Bone marrow (tissue), 2 donors: ENCODE data around the gene FLT1.

ENCODE experiments used
- DNase-seq, 2 donors: peaks; one replicate each; lab custom pipeline; 2025; lab: John Stamatoyannopoulos, UW

FLT1 gene

GRCh38 chr13:28528848-28529247, 33.9 kb upstream of the FLT1 start:
- DNase-seq, result no peak

DNA sequence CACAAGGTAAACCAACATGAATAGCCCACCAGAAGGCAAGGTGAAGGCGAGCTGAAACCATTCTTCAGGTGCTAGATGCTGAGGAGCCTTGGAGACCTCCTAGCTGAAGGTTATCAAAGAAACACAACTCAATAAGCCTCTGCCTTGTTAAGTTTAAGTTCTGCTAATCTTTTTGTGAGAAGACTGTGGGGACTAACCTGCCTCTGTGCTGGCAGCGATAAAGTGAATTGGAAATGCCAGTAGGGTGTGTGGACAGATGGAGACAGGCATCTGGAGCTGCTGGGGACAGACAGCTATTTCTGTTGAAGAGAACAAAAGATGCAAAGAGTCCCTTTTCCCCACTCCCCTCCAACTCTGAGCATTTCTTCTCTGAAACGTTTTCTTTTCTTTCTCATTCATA, 33.5 kb upstream of the FLT1 start:
- no peak for DNase-seq

DNA sequence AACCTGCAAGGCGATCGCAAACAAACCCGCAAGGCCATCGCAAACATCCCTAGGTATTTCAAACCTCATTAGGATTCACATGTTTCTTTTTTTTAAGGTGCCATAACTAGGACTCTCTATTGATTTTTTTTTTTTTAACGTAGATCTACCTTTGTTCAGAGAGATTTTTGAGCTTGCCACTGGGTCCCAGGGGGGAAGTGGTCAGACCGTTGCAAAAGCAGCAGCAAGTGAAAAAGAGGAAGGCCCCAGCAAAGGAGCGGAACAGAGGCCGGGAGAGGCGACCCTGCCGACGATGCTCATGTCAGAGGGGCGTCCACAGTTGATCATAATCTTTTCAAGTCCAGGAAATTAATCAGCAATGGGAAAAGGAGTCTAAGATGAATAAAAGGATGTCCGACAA, 32.7 kb upstream of the FLT1 start:
- DNase-seq, result peak in 1 of 2 donors; percentile 57

DNA sequence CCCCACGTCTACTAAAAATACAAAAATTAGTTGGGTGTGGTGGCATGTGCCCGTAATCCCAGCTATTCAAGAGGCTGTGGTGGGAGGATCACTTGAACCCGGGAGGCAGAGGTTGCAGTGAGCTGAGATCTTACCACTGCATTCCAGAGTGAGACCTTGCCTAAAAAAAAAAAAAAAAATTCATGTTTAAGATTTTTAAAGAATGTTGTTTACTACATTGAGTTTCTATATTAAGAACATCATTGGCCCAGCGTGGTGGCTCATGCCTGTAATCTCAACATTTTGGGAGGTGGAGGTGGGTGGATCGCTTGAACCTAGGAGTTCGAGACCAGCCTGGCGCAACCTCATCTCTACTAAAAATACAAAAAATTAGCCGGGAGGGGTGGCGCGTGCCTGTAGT, 31.9 kb upstream of the FLT1 start:
- no peak for DNase-seq

- DNase-seq, result no peak
Measured at GRCh38 chr13:28522871-28523270, 27.9 kb upstream of the FLT1 start.

DNA sequence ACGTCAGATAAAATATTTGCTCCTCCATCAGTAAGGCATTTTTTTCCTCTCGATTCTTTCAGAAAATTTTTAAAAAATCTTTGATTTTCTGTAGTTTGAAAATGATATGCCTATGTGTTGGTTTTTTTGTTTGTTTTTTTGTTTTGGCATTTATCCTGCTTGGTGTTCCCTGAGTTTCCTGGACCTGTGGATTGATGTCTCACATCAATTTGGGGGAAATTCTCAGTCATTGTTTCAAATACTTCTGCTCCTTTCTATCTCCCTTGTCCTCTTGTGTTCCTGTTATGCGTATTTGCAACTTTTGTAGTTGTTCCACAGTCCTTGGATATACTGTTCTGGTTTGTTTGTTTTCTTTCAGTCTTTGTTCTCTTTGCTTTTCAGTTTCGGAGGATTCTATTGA, 18.8 kb upstream of the FLT1 start:
- no peak for DNase-seq

DNA sequence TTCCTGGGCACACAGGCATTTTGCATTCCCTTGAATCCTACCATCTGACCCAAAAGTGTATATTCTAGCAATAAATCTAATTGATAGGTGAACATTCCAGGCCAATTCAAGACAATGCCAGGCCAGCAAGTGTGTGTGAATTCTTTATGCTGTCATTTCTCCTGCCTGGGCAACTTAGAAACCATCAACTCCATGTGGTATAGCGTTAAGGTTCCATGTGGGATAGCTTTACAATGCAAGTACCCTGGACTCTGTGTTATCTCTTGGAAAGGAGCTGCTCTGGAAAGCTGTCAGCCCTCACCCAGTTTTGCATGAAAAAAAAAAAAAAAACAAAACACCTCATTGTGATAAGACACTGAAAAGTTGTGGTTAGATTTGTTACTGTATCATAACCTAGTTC, 15.6 kb upstream of the FLT1 start:
- DNase-seq, result no peak

GRCh38 chr13:28510066-28510465, 15.1 kb upstream of the FLT1 start:
- no peak for DNase-seq

DNA sequence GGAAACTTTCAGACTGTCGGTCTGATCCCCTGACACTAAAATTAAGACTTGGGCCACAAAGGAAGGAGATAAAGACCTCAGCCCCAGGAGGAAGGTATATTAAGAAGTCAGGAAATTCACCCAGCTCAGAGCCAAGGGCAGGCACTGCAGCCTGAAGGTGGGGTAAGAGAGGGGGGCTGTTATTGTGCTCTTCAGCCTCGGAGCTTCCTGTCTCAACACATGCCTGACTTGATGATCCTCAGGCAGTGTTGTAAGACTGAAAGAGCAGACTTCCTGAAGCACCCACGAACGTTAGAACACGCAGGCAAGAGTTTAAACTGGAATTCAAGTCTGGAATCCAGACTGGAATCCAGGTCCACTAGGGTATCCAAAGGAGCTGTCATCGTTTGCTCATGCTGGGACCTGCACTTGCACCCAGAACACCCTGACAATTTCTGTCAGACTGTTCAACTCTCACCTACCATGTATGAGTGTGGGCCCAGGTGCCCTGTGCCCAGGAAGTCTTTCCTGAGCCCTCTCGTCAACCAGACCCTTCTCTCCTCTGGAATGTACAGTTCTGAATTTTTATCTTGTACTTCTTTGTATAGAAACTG, 10.7 kb upstream of the FLT1 start:
- no peak for DNase-seq

- no peak for DNase-seq
Measured at GRCh38 chr13:28503182-28503967, 8.4 kb upstream of the FLT1 start.

DNA sequence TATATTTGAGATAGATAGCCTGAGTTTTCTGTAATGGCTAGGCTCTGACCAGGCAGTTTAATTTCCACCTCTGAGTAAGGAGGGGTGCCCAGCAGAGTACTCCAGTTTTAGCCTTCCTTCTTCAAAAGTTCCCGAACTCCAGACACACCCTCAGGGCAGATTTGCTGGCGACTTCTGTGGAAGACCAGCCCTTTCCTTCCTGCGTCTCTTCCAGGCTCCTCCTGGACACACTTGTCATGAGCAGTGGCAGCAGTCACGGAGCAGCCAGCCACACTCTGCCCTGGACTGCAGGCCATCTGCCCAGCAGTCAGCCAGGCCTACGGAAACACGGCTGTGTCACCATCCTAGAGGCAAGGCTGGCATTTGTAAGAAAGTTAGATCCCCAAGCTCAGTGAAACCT, 6.6 kb upstream of the FLT1 start:
- DNase-seq, result no peak

GRCh38 chr13:28499609-28500008, 4.7 kb upstream of the FLT1 start:
- no peak for DNase-seq

DNA sequence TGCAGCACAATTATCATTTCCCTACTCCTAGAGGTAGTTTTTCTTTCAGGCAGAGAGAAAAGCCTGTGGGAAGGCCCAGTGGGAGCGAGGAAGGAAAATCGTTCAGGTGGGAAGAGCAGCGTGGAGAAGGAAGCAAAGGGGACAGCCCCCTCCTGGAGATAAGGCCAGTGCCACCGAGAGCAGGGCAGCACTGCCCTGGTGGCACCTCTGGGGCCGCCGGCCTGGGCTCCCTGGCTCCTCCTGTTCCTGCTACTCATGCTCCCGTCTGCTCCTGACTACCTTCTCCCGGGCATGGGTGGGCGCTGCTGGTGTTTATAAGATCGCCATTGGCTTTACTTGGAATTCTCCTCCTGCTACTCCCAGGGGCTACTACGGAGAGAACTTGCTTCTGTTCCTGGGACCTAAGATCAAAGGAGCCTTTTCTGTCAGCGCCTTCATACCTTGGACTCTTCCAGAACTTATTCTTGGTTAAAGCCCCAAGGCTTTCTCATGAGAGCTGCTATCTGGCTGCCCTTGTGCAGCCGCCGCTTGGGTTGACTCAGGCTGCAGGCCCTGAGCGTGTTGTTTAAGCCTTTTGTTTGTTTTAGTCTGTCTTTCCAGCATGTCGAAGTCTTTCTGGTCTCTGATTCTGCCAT, 3.7 kb upstream of the FLT1 start:
- no peak for DNase-seq

GRCh38 chr13:28497143-28497876, 2.4 kb upstream of the FLT1 start:
- no peak for DNase-seq

DNA sequence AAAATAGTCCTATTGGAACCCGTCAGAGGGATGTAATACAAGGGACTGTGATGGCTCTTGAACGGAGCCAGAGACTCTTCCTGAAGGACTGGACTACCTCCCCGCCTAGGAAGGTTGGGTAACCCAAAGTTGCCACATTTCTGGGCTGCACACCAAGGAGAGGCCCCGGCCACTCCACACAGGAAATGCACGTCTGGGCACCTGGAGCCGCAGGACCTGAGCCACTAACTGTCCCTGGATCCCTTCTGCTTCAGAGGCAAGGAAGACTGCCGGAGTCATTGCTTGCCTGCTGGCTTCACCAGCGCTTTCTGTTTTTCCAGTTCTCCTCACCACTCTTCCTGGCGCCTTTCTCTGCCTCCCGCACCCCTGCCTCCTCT, 1.2 kb upstream of the FLT1 start:
- no peak for DNase-seq

DNA sequence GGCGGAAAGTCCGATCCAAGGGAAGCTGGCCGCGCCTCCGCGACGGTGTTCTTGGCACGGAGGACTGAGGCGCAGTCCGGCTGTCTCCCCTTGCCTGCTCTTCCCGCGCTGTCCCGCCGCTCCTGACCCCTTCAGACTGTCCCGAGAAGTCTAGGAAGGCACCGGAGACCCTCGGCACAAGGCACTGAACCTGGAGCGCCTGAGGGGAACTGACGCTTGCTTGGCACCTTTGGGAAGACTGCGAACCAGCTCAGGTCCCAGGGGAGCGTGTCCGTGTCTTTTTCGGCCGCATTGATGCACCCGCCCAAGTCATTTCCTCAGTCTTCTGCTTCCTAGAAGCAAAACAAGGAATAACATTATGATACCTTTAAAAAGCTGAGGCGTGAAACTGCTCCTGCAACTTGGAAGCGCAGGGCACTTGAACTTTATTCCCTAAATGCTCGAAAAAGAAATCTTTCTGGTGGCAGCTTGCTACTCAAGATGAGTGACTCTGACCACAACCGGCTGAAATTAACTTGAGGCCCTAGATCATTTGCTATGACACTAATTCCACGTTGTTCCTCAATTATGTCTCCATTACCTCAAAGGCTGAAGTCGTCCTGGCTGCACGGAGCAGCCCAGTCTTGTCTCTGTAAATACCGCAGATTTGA, 735 bp upstream of the FLT1 start:
- DNase-seq, result no peak

DNA sequence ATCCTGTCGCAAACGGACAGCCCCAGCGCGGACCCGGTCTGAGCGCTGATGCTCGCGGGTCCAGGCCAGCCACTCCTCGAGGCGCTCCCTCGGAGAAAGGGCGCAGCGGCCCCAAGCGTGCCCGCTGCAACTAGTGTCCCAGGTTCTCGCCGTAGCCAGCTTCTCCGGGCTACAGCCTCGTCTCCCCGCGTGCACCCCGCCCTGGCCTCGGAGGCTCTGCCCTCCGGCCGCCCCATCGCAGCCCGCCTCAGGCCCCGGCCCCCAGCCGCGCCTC, 487 bp downstream of the FLT1 start:
- no peak for DNase-seq

DNA sequence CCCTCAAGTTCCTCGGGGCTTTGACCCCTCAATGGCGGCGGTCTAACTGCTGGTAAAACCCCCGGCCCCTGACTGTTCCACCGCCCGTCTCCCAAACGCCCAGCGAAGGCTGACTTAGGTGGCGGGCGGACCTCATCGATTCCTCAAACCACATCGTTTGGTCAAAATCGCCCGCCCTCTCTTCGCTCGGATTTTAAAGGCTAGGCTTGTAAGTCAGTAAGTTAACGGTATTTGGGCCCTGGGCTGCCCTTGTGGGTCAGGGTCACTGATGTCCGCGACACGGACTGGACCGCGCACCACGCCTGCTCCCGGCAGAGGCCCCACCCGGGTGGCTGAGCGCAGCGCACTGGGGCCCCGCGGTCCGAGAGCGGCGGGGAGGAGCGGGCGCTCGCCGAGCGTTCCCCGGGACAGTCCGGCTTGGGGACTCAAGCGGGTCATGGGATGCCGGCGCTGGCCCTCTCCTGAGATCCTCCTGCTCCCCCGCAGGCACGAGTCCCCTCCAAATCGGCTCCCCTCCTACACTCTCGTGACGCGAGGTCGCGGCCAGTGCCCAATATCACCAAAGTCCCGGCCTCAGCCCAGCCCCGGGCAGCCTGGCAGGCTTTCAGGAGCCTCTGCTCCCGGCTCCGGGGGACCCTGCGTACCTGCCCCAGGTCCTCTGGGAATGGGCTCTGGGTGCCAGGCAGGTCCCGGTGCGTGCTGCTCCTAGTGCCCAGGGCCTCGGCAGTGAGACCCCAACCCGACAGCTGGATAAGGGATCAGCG, 1.0 kb downstream of the FLT1 start:
- DNase-seq, result no peak

DNA sequence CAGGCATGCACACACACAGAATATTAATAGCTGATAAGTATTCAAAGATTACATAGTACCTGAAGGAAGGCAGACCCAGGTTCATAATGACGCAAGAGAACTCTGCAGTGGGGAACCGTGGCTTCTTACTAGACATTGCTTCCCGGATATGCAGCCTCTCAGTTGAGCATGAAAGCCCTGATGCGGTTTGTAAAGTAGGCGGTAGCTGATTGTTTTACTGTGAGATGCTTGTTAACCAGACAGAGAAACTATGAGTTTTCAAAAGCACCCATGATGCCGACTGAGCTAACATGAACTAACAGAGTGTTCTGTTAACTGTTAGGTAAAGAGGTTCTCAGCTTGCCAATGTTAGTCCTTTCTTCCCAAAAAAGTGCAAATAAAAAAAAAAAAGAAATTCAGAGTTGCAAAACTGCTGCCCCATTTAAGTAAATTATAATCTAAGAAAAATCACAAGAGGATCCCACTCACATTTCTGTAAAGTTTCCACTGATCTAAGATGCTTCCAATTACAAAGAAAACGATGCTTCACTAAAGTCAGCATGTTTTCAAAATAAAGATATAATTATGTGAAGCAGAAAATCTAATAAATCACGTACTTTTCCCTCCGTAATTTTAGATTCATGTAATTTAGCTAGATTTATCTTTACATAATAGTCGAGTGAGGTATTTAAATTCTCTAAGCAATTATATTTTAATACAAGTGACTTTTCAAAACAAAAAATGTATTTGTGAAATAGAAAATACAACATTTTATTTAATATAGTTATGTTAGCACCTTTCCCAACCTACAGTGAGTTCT, 2.2 kb downstream of the FLT1 start:
- no peak for DNase-seq

DNA sequence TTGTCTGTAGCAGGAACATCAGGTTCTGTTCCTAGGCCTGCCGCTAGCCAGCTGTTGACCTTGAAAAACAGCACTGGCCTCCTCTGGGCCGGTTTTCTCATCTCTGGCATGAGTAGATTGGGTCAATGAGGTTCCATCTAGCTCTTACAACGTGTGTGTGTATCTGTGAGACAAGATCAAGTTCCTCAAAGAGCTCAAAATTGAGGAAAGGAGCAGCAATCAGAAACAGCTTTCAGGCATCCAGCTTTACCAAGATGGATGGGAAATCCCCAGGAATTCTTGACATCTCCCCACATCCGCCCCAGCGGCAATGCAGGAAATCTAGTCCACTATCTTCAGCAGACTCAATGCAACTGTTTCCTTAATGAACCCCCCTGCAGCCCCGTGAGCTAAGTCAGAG, 4.9 kb downstream of the FLT1 start:
- no peak for DNase-seq

GRCh38 chr13:28489524-28489931, 5.4 kb downstream of the FLT1 start:
- DNase-seq, result peak in 1 of 2 donors; percentile 24
